MCF 10A (cell line): Measurements from ENCODE around the gene TCF23. TPM values are rescaled to one million over a fixed set of nuclear protein-coding genes. Genes with fewer than 3 reads are reported as not detected.

Experiments used
- BruUV-seq: library from RNA; stranded (reverse); fragments of 400-500 nt; replicated peaks from 2 replicates; lab custom pipeline; 2021; lab: Mats Ljungman, UMichigan
- CTCF ChIA-PET: fragments of 300-600 bp; sonication (Branson Sonifier 250); formaldehyde crosslinking; extraction: SDS; loops from one replicate; lab custom pipeline; 2021; ENCODE audit warnings: antibody characterized with exemption, inconsistent platforms; lab: Yijun Ruan, JAX
- POLR2A ChIA-PET: fragments of 300-600, 350-650 bp; sonication (Branson Sonifier 250); formaldehyde crosslinking; extraction: SDS; loops from one replicate; lab custom pipeline; 2020; ENCODE audit warnings: antibody characterized with exemption, inconsistent platforms; lab: Yijun Ruan, JAX
- DNase-seq: peaks from one replicate; pipeline ENCODE4 v3.0.0-alpha.2; 2018; ENCODE audit not compliant: unreplicated experiment
- H3K27ac Mint-ChIP-seq: one replicate; pipeline ENCODE4 v1.8.0; 2022; ENCODE audit warnings: mild to moderate bottlenecking, low read depth, mixed read lengths; ENCODE audit not compliant: unreplicated experiment
- H3K27me3 Mint-ChIP-seq: one replicate; pipeline ENCODE4 v1.8.0; 2022; ENCODE audit warnings: mixed read lengths; ENCODE audit not compliant: insufficient read depth, unreplicated experiment
- H3K36me3 Mint-ChIP-seq: one replicate; pipeline ENCODE4 v1.8.0; 2022; ENCODE audit warnings: mild to moderate bottlenecking, moderate library complexity, mixed read lengths; ENCODE audit not compliant: insufficient read depth, unreplicated experiment
- H3K4me1 Mint-ChIP-seq: one replicate; pipeline ENCODE4 v1.8.0; 2022; ENCODE audit warnings: mixed read lengths; ENCODE audit not compliant: insufficient read depth, unreplicated experiment
- H3K4me3 Mint-ChIP-seq: one replicate; pipeline ENCODE4 v1.8.0; 2022; ENCODE audit warnings: mild to moderate bottlenecking, moderate library complexity, mixed read lengths; ENCODE audit not compliant: unreplicated experiment
- H3K9me3 Mint-ChIP-seq: one replicate; pipeline ENCODE4 v1.8.0; 2022; ENCODE audit warnings: mixed read lengths; ENCODE audit not compliant: unreplicated experiment
- intact Hi-C: fragments of 100-400 bp; cut with micrococcal nuclease; formaldehyde crosslinking; loops from 2 replicates; pipeline ENCODE4 v1.14.1; 2022
- total RNA-seq: library from RNA; stranded (reverse); gene quantifications from 2 replicates; pipeline ENCODE4 v1.2.3, GENCODE V29; 2022
- TF ChIP-seq, protein P1 (sequence below): fragments of 200-600 bp; IDR thresholded peaks from one replicate; pipeline ENCODE4 v1.8.0; 2022; ENCODE audit warnings: antibody characterized with exemption, mild to moderate bottlenecking; ENCODE audit not compliant: unreplicated experiment

The TCF23 gene
- total RNA-seq, 1 experiment from 2014 or later, result not detected

DNA sequence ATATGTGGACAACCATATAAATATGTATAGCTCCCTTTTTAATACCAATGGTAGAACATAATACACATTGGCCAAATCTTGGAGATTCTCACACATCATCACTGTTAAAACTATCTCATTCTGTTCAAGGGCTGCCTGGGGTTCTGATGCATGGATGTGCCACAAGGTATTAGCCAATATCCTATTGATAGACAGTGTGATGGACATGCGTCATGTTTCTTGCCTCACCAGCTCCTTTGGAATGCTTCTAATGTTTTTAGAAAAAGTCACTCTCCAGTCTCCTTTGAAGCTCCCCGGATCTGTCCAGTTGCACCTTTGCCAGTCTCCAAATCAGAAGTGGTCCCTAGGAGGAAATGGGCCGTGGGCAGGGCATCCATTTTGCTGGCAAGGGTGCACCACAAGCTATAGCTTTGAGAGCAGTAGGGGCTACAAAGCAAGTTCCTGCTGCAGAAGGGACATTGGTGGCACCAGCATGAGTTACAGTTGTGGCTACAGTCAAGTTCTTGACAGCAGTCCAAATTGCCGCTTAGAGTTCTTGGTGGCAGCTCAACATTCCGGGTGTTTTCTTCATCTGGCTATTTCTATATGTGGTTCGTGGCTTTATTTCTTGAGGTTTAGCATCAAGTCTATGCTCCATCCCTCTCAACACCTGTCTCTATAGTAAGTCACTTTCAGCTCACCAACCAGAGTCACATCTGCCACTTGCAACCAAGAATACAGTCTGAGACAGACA lies 38.0 kb downstream of the TCF23 start:
- no TSS peak for BruUV-seq
- ChIA-PET POLR2A (interaction anchor here (0.6 to 0.8 kb wide), 2 partner anchors 115 to 363 kb away, joined by 3 read pairs; partner anchors contain the start of gene OST4), CTCF (interaction anchor here (0.6 kb wide), 1 partner anchor 93 kb away, joined by 4 read pairs; no protein-coding TSS in a partner anchor)
- peaks cover 5% of the 10 kb centered on the region for H3K4me1 Mint-ChIP-seq
- H3K4me3 Mint-ChIP-seq, result no peak overlapping the region
- intact Hi-C loops, result no loop called here
- TF ChIP-seq, protein P1, sequence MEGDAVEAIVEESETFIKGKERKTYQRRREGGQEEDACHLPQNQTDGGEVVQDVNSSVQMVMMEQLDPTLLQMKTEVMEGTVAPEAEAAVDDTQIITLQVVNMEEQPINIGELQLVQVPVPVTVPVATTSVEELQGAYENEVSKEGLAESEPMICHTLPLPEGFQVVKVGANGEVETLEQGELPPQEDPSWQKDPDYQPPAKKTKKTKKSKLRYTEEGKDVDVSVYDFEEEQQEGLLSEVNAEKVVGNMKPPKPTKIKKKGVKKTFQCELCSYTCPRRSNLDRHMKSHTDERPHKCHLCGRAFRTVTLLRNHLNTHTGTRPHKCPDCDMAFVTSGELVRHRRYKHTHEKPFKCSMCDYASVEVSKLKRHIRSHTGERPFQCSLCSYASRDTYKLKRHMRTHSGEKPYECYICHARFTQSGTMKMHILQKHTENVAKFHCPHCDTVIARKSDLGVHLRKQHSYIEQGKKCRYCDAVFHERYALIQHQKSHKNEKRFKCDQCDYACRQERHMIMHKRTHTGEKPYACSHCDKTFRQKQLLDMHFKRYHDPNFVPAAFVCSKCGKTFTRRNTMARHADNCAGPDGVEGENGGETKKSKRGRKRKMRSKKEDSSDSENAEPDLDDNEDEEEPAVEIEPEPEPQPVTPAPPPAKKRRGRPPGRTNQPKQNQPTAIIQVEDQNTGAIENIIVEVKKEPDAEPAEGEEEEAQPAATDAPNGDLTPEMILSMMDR, result no peak
- no peaks in the 10 kb centered on the region for H3K9me3 Mint-ChIP-seq
- H3K36me3 Mint-ChIP-seq, result no peaks in the 10 kb centered on the region
- DNase-seq, result no peak
- H3K27ac Mint-ChIP-seq, result no peak overlapping the region
- no peaks in the 10 kb centered on the region for H3K27me3 Mint-ChIP-seq

DNA sequence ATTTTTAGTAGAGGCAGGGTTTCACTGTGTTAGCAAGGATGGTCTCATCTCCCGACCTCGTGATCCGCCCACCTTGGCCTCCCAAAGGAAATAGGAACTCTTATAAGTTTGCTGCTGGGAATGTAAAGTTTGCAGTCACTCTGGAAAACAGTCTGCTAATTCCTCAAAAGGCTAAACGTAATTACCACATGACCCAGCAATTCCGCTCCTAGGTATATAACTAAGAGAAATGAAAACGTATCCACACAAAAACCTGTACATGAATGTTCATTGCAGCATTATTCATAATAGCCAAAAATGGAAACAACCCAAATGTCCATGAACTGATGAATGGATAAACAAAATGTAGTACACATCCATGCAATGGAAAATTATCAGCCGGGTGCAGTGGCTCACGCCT lies 41.2 kb downstream of the TCF23 start:
- peaks cover 11% of the 10 kb centered on the region for H3K27me3 Mint-ChIP-seq
- TF ChIP-seq, protein P1, result no peak

DNA sequence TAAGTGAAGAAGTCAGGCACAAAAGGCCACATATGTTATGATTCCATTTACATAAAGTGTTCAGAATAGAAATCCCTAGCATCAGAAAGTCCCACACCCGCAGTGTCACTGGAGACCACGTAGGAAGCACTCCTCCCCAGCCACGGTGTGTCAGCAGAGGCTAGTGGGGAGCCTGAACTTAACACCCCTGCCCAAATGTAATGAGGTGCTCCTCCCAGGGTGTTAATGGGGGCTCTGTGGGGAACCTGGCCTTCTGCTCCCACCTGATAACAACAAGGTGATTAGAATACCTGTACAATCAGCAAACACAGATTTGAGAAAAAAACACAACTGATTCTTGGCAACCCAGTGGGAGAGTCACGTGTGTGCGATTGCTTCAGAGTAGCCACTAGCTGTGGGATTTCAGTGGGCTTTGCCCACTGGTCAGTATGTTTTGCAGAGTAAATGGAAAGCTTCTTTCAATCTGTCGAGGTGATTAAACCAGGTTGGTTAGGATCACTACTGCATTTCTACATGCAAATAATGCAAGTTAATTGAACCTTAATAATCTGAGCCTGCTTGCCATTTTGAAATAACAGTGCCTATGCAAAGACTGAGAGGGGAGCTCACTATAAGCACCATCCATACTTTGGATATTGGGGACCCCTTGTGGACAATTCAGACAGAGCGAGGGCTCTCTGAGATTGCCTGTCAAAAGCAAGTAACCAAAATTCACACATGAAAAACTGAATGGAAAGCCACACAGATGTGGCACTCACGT lies 42.4 kb downstream of the TCF23 start:
- H3K9me3 Mint-ChIP-seq, result no peaks in the 10 kb centered on the region
- intact Hi-C loops, result loop anchor here (1.0 to 5.0 kb wide), 3 partner anchors 20 to 93 kb away; partner anchors contain the start of gene PREB
- peaks cover 11% of the 10 kb centered on the region for H3K27me3 Mint-ChIP-seq
- ChIA-PET POLR2A (interaction anchor here (0.6 to 1.2 kb wide), 6 partner anchors 20 to 139 kb away, joined by 3 to 9 read pairs (median 4); no protein-coding TSS in a partner anchor), CTCF (interaction anchor here (0.6 to 2.4 kb wide), 20 partner anchors 9 to 346 kb away, joined by 3 to 18 read pairs (median 4); no protein-coding TSS in a partner anchor)
- BruUV-seq, result no TSS peak
- no peaks in the 10 kb centered on the region for H3K4me1 Mint-ChIP-seq
- H3K4me3 Mint-ChIP-seq, result no peak overlapping the region
- no peak overlapping the region for H3K27ac Mint-ChIP-seq
- DNase-seq, result peak; percentile 81
- TF ChIP-seq, protein P1, result peak; percentile 39
- peaks cover 6% of the 10 kb centered on the region for H3K36me3 Mint-ChIP-seq

More for the DNA sequence above, 41.2 kb downstream of the TCF23 start:
- Mint-ChIP-seq H3K4me1 (no peaks in the 10 kb centered on the region), H3K27ac (no peak overlapping the region), H3K4me3 (no peak overlapping the region), H3K36me3 (peaks cover 5% of the 10 kb centered on the region), H3K9me3 (no peaks in the 10 kb centered on the region)
- ChIA-PET POLR2A (interaction anchor here (0.7 kb wide), 2 partner anchors 11 to 25 kb away, joined by 3 to 4 read pairs; no protein-coding TSS in a partner anchor), CTCF (interaction anchor here (0.7 kb wide), 1 partner anchor 57 kb away, joined by 3 read pairs; no protein-coding TSS in a partner anchor)
- BruUV-seq, result no TSS peak
- no peak for DNase-seq
- intact Hi-C loops, result loop anchor here (2.0 to 5.0 kb wide), 2 partner anchors 19 to 58 kb away; partner anchors contain the start of gene PREB
